Calu3 (cell line): Measurements from ENCODE around the gene RAB3IL1. TPM values are rescaled to one million over a fixed set of nuclear protein-coding genes. Genes with fewer than 3 reads are reported as not detected.

Source experiments
- BruUV-seq: library from RNA; stranded (reverse); fragments of 400-500 nt; replicated peaks from 2 replicates; lab custom pipeline; 2021; lab: Mats Ljungman, UMichigan
- CTCF ChIA-PET: fragments of 300-600 bp; sonication (Branson Sonifier 250); formaldehyde crosslinking; loops from one replicate; lab custom pipeline; 2022; ENCODE audit warnings: antibody characterized with exemption; lab: Charles Lee
- DNase-seq: peaks from one replicate; pipeline ENCODE4 v3.0.0; 2022
- H3K27ac Mint-ChIP-seq: one replicate; pipeline ENCODE4 v1.8.0; 2022; ENCODE audit warnings: mixed read lengths; ENCODE audit not compliant: unreplicated experiment
- H3K27me3 Mint-ChIP-seq: one replicate; pipeline ENCODE4 v1.8.0; 2022; ENCODE audit warnings: mixed read lengths; ENCODE audit not compliant: unreplicated experiment
- H3K36me3 Mint-ChIP-seq: one replicate; pipeline ENCODE4 v1.8.0; 2022; ENCODE audit warnings: mild to moderate bottlenecking, moderate library complexity, mixed read lengths; ENCODE audit not compliant: insufficient read depth, unreplicated experiment
- H3K4me1 Mint-ChIP-seq: one replicate; pipeline ENCODE4 v1.8.0; 2022; ENCODE audit warnings: mild to moderate bottlenecking, low read depth, mixed read lengths; ENCODE audit not compliant: unreplicated experiment
- H3K4me3 Mint-ChIP-seq: one replicate; pipeline ENCODE4 v1.8.0; 2022; ENCODE audit warnings: mild to moderate bottlenecking, low read depth, moderate library complexity, mixed read lengths; ENCODE audit not compliant: unreplicated experiment
- H3K9me3 Mint-ChIP-seq: one replicate; pipeline ENCODE4 v1.8.0; 2022; ENCODE audit warnings: low read depth, mixed read lengths; ENCODE audit not compliant: unreplicated experiment
- intact Hi-C: fragments of 100-400 bp; cut with micrococcal nuclease; formaldehyde crosslinking; loops from one replicate; pipeline ENCODE4 v1.10.0; 2022; ENCODE audit not compliant: unreplicated experiment
- total RNA-seq: library from RNA; stranded (reverse); gene quantifications from 2 replicates; pipeline ENCODE4 v1.2.3, GENCODE V29; 2022
- TF ChIP-seq, protein P1 (sequence below): fragments of 200-600 bp; IDR thresholded peaks from one replicate; pipeline ENCODE4 v1.8.0; 2022; ENCODE audit warnings: antibody characterized with exemption; ENCODE audit not compliant: unreplicated experiment

RAB3IL1 gene
- total RNA-seq, 1 experiment from 2014 or later, result 0.76 TPM

- no peak overlapping the region for H3K4me3 Mint-ChIP-seq
- peaks cover 11% of the 10 kb centered on the region for H3K36me3 Mint-ChIP-seq
- H3K27me3 Mint-ChIP-seq, result peaks cover 98% of the 10 kb centered on the region
- intact Hi-C loops, result no loop called here
- CTCF ChIA-PET, result no interaction called here
- no TSS peak for BruUV-seq
- no peaks in the 10 kb centered on the region for H3K9me3 Mint-ChIP-seq
- DNase-seq, result no peak
- H3K27ac Mint-ChIP-seq, result no peak overlapping the region
- TF ChIP-seq, protein P1, sequence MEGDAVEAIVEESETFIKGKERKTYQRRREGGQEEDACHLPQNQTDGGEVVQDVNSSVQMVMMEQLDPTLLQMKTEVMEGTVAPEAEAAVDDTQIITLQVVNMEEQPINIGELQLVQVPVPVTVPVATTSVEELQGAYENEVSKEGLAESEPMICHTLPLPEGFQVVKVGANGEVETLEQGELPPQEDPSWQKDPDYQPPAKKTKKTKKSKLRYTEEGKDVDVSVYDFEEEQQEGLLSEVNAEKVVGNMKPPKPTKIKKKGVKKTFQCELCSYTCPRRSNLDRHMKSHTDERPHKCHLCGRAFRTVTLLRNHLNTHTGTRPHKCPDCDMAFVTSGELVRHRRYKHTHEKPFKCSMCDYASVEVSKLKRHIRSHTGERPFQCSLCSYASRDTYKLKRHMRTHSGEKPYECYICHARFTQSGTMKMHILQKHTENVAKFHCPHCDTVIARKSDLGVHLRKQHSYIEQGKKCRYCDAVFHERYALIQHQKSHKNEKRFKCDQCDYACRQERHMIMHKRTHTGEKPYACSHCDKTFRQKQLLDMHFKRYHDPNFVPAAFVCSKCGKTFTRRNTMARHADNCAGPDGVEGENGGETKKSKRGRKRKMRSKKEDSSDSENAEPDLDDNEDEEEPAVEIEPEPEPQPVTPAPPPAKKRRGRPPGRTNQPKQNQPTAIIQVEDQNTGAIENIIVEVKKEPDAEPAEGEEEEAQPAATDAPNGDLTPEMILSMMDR, result no peak
- H3K4me1 Mint-ChIP-seq, result peaks cover 8% of the 10 kb centered on the region
These were observed 4.1 kb upstream of the RAB3IL1 start for GRCh38 chr11:61921446-61921845.

DNA sequence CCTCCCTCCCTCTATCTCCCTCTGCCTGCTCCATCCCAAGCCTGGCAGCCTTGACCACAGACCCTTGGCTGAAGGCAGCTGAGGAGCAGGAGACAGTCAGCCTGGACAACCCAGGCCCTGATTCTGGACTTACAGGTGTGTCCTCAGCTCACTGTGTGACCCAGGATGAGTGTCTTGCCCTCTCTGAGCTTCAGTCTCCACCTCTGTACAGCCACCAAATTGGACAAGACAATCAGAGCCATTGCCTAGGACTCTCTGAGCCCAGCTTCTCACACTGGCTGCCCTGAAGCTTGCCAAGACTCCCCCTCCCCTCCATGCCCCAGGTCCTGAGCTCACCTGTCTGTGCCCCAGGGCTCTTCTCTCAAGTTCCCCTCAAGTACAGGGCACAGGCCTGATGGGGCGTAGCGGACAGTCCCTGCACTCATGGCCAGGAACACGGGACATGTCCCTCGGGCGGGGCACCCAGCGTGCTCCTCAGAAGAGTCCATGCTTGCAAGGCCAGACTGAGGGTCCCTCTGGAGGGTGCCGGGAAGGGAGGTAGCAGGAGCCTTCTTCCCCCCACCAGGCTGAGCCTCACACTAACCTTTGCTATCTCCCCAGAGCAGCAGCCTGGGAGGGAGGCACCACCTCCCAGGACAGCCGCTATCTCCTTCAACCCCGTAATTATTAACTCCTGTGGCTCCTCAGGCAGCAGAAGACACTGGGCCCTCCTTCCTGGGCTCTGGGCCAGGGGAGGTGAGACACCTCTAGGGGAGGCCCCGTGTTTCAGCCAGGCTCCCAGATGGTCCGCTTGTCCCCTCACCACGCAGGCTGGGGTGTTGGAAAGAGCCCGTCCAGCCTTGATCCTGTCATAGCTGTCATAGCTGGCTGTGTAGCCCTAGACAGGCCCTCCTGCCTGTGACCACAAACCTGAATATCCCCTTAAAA is 2.6 kb upstream of the RAB3IL1 start:
- no peak for DNase-seq
- no TSS peak for BruUV-seq
- no peak overlapping the region for H3K4me3 Mint-ChIP-seq
- H3K9me3 Mint-ChIP-seq, result no peaks in the 10 kb centered on the region
- H3K36me3 Mint-ChIP-seq, result peaks cover 11% of the 10 kb centered on the region
- H3K27me3 Mint-ChIP-seq, result peaks cover 98% of the 10 kb centered on the region
- intact Hi-C loops, result no loop called here
- CTCF ChIA-PET, result no interaction called here
- TF ChIP-seq, protein P1, result no peak
- no peak overlapping the region for H3K27ac Mint-ChIP-seq
- H3K4me1 Mint-ChIP-seq, result peaks cover 8% of the 10 kb centered on the region

DNA sequence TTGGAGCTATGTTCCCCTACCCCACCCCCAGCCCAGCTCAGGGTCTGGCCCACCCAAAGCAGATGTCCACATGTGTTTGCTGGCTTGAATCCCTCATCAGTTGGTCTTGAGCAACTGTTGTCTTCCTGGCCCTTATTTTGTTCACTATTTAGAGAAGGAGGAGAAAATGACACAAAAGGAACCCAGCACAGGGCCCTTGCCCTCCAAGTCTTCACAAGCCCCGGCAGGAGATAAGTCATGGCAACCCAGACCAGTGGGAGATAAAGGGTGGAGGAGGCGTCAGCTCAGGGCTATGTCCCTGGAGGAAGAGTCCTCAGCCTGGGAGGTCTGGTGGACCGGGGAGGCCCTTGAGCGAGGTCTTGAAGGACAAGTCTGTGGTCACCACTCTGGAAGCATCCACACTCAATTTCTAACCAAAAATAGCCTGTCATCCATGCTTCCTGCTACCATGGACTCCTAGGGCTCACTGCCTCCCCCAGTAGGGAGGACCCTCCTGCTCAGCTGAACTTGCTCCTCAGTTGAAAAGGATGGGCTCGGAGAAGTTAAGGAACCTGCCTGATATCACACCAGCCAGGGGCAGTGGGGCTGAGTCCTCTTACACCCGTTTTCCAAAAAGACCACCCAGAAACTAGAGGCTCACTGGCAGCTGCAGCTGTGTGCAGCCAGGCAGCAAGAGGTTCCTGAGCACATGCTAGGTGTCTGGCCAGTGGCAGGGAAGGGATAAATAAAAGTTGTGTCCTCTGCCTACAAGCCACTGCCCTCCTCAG is 1.8 kb upstream of the RAB3IL1 start:
- BruUV-seq, result no TSS peak
- Mint-ChIP-seq H3K4me1 (peaks cover 8% of the 10 kb centered on the region), H3K36me3 (peaks cover 11% of the 10 kb centered on the region), H3K4me3 (no peak overlapping the region), H3K27ac (no peak overlapping the region), H3K27me3 (peaks cover 98% of the 10 kb centered on the region), H3K9me3 (no peaks in the 10 kb centered on the region)
- no peak for DNase-seq
- CTCF ChIA-PET, result no interaction called here
- intact Hi-C loops, result no loop called here
- TF ChIP-seq, protein P1, result no peak

DNA sequence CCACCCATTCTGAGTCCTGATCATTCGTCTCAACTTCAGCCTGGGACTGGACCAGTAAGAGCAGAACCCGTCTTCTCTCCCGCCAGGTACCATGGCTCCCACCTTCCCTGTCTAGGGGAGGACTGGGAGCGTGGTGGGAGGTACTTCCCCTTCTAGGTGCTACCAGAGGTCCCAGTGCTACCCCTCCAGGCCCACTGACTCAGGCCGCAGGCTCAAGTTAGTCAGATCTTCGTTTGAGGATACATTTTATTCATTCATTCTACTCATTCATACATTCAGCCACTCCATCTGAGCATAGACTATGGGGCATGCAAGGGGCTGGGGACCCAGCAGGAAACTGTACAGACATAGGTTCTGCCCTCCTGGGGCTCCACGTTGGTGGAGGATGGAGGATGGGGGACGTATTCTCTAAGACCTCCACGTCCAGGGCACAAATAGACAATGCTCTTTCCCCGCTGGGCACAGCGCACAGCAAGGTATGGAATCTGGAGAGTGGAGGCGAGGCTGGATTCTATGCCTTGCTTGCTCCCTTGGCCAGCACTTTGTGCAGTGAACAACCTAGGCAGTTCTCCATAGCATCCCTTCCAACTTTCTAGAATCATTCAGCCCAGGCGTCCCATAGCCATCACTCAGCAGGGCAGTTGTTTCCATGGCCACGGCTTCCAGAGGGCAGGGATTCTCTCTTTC is 1.0 kb upstream of the RAB3IL1 start:
- CTCF ChIA-PET, result no interaction called here
- Mint-ChIP-seq H3K36me3 (peaks cover 11% of the 10 kb centered on the region), H3K27me3 (peaks cover 98% of the 10 kb centered on the region), H3K4me3 (peak overlapping the region; percentile 79), H3K9me3 (no peaks in the 10 kb centered on the region), H3K27ac (peak overlapping the region; percentile 77), H3K4me1 (peaks cover 8% of the 10 kb centered on the region)
- intact Hi-C loops, result no loop called here
- BruUV-seq, result no TSS peak
- TF ChIP-seq, protein P1, result no peak
- DNase-seq, result no peak
